Thyroid gland (tissue), 4 donors: ENCODE data around the gene ACP7. TPM values are rescaled to one million over a fixed set of nuclear protein-coding genes. Genes with fewer than 3 reads are reported as not detected.

Experiments used
- DNase-seq, 2 donors: peaks; one replicate each; pipeline ENCODE4 v3.0.0-alpha.2; 2019
- H3K27ac ChIP-seq, 3 donors: fragments of 200-600 bp; sonication (generic); 1 replicate in 2 of 3; 2 replicates in 1 of 3; pipeline ENCODE4 v1.5.1; 2016 to 2019; ENCODE audit warnings: mild to moderate bottlenecking in 1 of 3, moderate library complexity in 1 of 3
- H3K27me3 ChIP-seq: fragments of 200-600 bp; sonication (generic); one replicate; pipeline ENCODE4 v1.5.1; 2019
- H3K36me3 ChIP-seq, 2 donors: fragments of 200-600 bp; sonication (generic); one replicate each; pipeline ENCODE4 v1.5.1; 2016 to 2019
- H3K4me1 ChIP-seq, 2 donors: fragments of 200-600 bp; sonication (generic); one replicate each; pipeline ENCODE4 v1.5.1; 2017 to 2019
- H3K4me3 ChIP-seq, 3 donors: fragments of 200-600 bp; sonication (generic); replicated peaks in 1 of 3; 1 replicate in 2 of 3; 2 replicates in 1 of 3; pipeline ENCODE4 v1.5.1; 2016; ENCODE audit warnings: mild to moderate bottlenecking in 1 of 3
- H3K9me3 ChIP-seq: fragments of 200-600 bp; sonication (generic); one replicate; pipeline ENCODE4 v1.5.1; 2017
- POLR2A ChIP-seq, 2 donors: fragments of 450-650 bp; IDR thresholded peaks; one replicate each; pipeline ENCODE4 v1.6.1; 2017; ENCODE audit warnings: antibody characterized with exemption in 2 of 2, mild to moderate bottlenecking in 2 of 2, moderate library complexity in 1 of 2
- WGBS, 2 donors: methylation state at CpG; one replicate each; pipeline ENCODE4 v1.1.5; 2017; 5-methylcytosine and 5-hydroxymethylcytosine counted together
- intact Hi-C: fragments of 100-400 bp; cut with DNase I; formaldehyde crosslinking; loops from one replicate; pipeline ENCODE4 v1.15.1; 2023
- total RNA-seq, 4 donors: library from RNA; depleted of rRNA; stranded (reverse); fragments of >200 nt; gene quantifications; one replicate each; pipeline ENCODE4 v1.2.3, GENCODE V29; 2016
- TF ChIP-seq, protein P1 (sequence below), 6 experiments: fragments of 200-600 bp in 3 of 6; fragments of 450-650 bp in 3 of 6; sonication (generic) in 3 of 6; IDR thresholded peaks; one replicate each; pipeline ENCODE4 v1.5.1; 2016 to 2019; ENCODE audit warnings: antibody characterized with exemption in 6 of 6, mild to moderate bottlenecking in 2 of 6, inconsistent platforms in 1 of 6, moderate library complexity in 1 of 6

ACP7 gene
- total RNA-seq, 4 donors from 2014 or later, result 0.22 TPM; not detected in 3

DNA sequence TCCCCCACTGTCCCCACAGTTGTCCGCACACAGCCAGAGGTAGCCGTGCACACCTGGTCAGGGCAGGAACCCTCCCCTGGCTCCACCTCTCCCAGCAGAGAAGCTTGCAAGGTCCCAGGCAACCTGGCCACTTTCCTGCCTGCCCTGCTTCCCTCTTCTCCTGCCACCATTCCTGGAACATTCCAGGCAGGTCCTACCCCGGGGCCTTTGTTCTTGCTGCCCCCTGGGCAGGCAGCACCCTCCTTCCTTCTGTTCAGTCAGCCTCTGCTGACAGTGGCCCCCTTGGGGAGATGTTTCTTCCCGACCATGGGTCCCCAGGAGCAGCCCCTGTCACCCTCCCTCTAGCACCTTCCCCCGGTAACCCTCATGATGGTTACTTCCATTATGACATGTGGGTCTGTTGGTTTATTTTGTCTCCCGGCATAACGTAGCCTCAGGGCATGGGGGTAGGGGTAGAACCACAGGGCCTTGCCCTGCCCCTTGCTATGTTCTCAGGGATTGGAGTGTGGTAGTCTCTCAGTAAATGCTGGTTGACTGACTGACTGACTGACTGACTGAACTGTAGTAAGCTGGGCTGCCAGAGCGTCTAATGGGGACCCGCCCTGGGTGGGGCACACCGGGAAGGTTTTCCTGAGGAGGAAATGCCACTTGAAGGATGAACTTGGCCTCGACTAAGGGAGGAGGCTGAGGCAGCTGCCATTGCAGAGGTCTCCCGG is 52.2 kb downstream of the ACP7 start:
- DNase-seq, result peak in 1 of 2 donors; percentile 13
- peak overlapping the region; percentile 17 to 75 (median 18) for H3K27ac ChIP-seq
- peaks cover 51 to 83% of the 10 kb centered on the region in 2 donors for H3K4me1 ChIP-seq
- no peak overlapping the region for H3K4me3 ChIP-seq
- no peaks in the 10 kb centered on the region for H3K9me3 ChIP-seq
- WGBS, 2 donors, result 61 to 67% methylated on average over 12 of the region's 12 CpGs
- intact Hi-C loops, result no loop called here
- H3K36me3 ChIP-seq, result no peaks in the 10 kb centered on the region
- no peaks in the 10 kb centered on the region for H3K27me3 ChIP-seq
- TF ChIP-seq POLR2A (IDR thresholded peaks at IDR 0.05), result no peak
- TF ChIP-seq, protein P1, sequence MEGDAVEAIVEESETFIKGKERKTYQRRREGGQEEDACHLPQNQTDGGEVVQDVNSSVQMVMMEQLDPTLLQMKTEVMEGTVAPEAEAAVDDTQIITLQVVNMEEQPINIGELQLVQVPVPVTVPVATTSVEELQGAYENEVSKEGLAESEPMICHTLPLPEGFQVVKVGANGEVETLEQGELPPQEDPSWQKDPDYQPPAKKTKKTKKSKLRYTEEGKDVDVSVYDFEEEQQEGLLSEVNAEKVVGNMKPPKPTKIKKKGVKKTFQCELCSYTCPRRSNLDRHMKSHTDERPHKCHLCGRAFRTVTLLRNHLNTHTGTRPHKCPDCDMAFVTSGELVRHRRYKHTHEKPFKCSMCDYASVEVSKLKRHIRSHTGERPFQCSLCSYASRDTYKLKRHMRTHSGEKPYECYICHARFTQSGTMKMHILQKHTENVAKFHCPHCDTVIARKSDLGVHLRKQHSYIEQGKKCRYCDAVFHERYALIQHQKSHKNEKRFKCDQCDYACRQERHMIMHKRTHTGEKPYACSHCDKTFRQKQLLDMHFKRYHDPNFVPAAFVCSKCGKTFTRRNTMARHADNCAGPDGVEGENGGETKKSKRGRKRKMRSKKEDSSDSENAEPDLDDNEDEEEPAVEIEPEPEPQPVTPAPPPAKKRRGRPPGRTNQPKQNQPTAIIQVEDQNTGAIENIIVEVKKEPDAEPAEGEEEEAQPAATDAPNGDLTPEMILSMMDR (IDR thresholded peaks at IDR 0.05), result no peak

- H3K27me3 ChIP-seq, result no peaks in the 10 kb centered on the region
- no peak for DNase-seq
- intact Hi-C loops, result no loop called here
- no peak overlapping the region for H3K4me3 ChIP-seq
- H3K9me3 ChIP-seq, result no peaks in the 10 kb centered on the region
- peak overlapping the region in 2 of 3 donors; percentile 18 to 75 for H3K27ac ChIP-seq
- no peaks in the 10 kb centered on the region for H3K36me3 ChIP-seq
- TF ChIP-seq, protein P1 (IDR thresholded peaks at IDR 0.05), result no peak
- no peak for TF ChIP-seq POLR2A (IDR thresholded peaks at IDR 0.05)
- H3K4me1 ChIP-seq, result peaks cover 44 to 75% of the 10 kb centered on the region in 2 donors
- 78 to 85% methylated on average over 11 to 12 of the region's 12 CpGs for WGBS, 2 donors
Observed at GRCh38 chr19:39137131-39137530, 53.0 kb downstream of the ACP7 start.

DNA sequence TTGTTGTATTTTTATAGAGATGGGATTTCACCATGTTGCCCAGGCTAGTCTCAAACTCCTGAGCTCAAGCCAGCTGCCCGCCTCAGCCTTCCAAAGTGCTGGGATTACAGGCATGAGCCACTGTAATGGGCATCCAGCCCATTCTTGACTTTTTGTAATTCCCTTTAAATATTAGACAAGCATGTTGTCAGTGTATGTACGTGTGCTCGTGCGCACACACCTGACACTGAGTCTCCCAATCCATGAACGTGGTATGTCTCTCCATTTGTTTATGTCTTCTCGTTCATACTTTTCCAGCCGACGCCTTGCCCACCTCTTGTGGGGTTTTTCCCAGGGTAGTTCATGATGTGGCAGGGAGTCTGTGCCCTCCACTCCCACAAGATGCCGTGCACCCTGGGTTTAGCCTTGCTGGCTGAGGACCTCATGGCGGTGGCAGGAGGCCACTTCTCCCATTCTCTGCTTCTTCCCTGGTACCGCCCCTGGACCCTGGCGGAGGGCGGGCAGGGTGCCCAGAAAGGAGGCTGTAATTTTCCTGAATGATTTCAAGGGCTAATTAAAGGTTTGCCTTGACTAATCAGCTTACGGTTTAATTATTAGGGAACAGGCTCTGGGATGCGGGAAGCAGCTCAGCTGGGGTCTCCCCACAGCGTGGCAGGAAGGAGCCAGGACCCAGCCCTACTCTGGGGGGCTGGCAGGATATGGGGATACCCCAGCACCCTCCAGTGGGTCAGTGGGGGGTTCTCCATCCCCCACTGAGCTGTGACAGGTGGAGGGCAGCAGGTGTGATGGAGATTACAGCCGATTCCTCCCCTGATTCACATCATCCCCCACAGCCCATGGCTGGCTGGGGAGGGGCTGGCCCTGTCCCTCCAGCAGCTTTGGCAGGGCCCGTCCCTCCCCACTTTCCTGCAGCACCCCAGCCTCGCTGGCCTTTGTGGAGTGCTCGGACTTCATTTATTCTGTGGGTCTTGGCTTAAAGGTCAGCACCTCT is 54.3 kb downstream of the ACP7 start:
- peak overlapping the region in 1 of 3 donors; percentile 50 for H3K27ac ChIP-seq
- no peaks in the 10 kb centered on the region for H3K27me3 ChIP-seq
- intact Hi-C loops, result no loop called here
- H3K4me1 ChIP-seq, result peaks cover 34 to 62% of the 10 kb centered on the region in 2 donors
- peak in 1 of 2 donors; percentile 14 for DNase-seq
- H3K4me3 ChIP-seq, result no peak overlapping the region
- no peak for TF ChIP-seq POLR2A (IDR thresholded peaks at IDR 0.05)
- TF ChIP-seq, protein P1 (IDR thresholded peaks at IDR 0.05), result no peak
- 87 to 88% methylated on average over 19 to 20 of the region's 20 CpGs for WGBS, 2 donors
- no peaks in the 10 kb centered on the region for H3K36me3 ChIP-seq
- no peaks in the 10 kb centered on the region for H3K9me3 ChIP-seq

- WGBS, 2 donors, result 60 to 61% methylated on average over 8 of the region's 8 CpGs
- TF ChIP-seq, protein P1 (IDR thresholded peaks at IDR 0.05), result no peak
- TF ChIP-seq POLR2A (IDR thresholded peaks at IDR 0.05), result no peak
- no peaks in the 10 kb centered on the region for H3K27me3 ChIP-seq
- no peaks in the 10 kb centered on the region for H3K9me3 ChIP-seq
- H3K4me1 ChIP-seq, result peaks cover 35 to 63% of the 10 kb centered on the region in 2 donors
- no peak overlapping the region for H3K4me3 ChIP-seq
- H3K27ac ChIP-seq, result peak overlapping the region in 1 of 3 donors; percentile 50
- intact Hi-C loops, result no loop called here
- no peaks in the 10 kb centered on the region for H3K36me3 ChIP-seq
- DNase-seq, result no peak
Observed at GRCh38 chr19:39139305-39139874, 55.2 kb downstream of the ACP7 start.
